H9 (cell line): Measurements from ENCODE around the gene PLEKHO1. TPM values are rescaled to one million over a fixed set of nuclear protein-coding genes. Genes with fewer than 3 reads are reported as not detected.

ENCODE experiments used
- DNase-seq: peaks from one replicate; pipeline ENCODE4 v3.0.0-alpha.2; 2017
- H2AFZ ChIP-seq: one replicate; pipeline ENCODE4 v1.6.1; 2013; ENCODE audit warnings: mild to moderate bottlenecking, low read length, control low read depth, moderate library complexity
- H2AK5ac ChIP-seq: 2 replicates; pipeline ENCODE4 v1.6.1; 2013; ENCODE audit warnings: low read length, control low read depth, mixed read lengths; ENCODE audit not compliant: insufficient read length
- H2BK120ac ChIP-seq: one replicate; pipeline ENCODE4 v1.6.1; 2013; ENCODE audit warnings: low read depth, mild to moderate bottlenecking, low read length, control low read depth, inconsistent platforms; ENCODE audit not compliant: poor library complexity, severe bottlenecking
- H2BK12ac ChIP-seq: 2 replicates; pipeline ENCODE4 v1.6.1; 2013; ENCODE audit warnings: low read length, control low read depth, mixed read lengths, low read depth; ENCODE audit not compliant: insufficient read length
- H2BK15ac ChIP-seq: 2 replicates; pipeline ENCODE4 v1.6.1; 2013; ENCODE audit warnings: low read depth, low read length, control low read depth
- H2BK20ac ChIP-seq: one replicate; pipeline ENCODE4 v1.6.1; 2013; ENCODE audit warnings: low read depth, mild to moderate bottlenecking, low read length, control low read depth, inconsistent platforms; ENCODE audit not compliant: poor library complexity, severe bottlenecking
- H2BK5ac ChIP-seq: 2 replicates; pipeline ENCODE4 v1.6.1; 2013; ENCODE audit warnings: low read length, control low read depth, mixed read lengths; ENCODE audit not compliant: insufficient read length
- H3K14ac ChIP-seq: 2 replicates; pipeline ENCODE4 v1.6.1; 2013; ENCODE audit warnings: low read length, control low read depth; ENCODE audit not compliant: insufficient read depth
- H3K18ac ChIP-seq: 2 replicates; pipeline ENCODE4 v1.6.1; 2013; ENCODE audit warnings: low read depth, mild to moderate bottlenecking, mixed read lengths, low read length, control low read depth; ENCODE audit not compliant: insufficient read length
- H3K23ac ChIP-seq: 2 replicates; pipeline ENCODE4 v1.6.1; 2013; ENCODE audit warnings: low read length, control low read depth, mixed read lengths, low read depth; ENCODE audit not compliant: insufficient read length
- H3K23me2 ChIP-seq: 2 replicates; pipeline ENCODE4 v1.6.1; 2013; ENCODE audit warnings: low read depth, mild to moderate bottlenecking, mixed read lengths, low read length, control low read depth; ENCODE audit not compliant: insufficient read length, poor library complexity, severe bottlenecking
- H3K27ac ChIP-seq: 2 replicates; pipeline ENCODE4 v1.5.1; 2013; ENCODE audit warnings: low read length, control low read depth, mixed read lengths, low read depth; ENCODE audit not compliant: insufficient read length
- H3K27me3 ChIP-seq: 2 replicates; pipeline ENCODE4 v1.6.1; 2013; ENCODE audit warnings: low read length, control low read depth, inconsistent platforms; ENCODE audit not compliant: insufficient read depth
- H3K4ac ChIP-seq: 2 replicates; pipeline ENCODE4 v1.6.1; 2013; ENCODE audit warnings: low read depth, mild to moderate bottlenecking, control low read depth, inconsistent platforms, low read length, moderate library complexity
- H3K4me1 ChIP-seq: 2 replicates; pipeline ENCODE4 v1.6.1; 2013; ENCODE audit warnings: low read length, control low read depth, inconsistent platforms; ENCODE audit not compliant: insufficient read depth
- H3K4me2 ChIP-seq: 2 replicates; pipeline ENCODE4 v1.6.1; 2013; ENCODE audit warnings: low read length, control low read depth, mixed read lengths; ENCODE audit not compliant: insufficient read length, insufficient read depth
- H3K56ac ChIP-seq: 2 replicates; pipeline ENCODE4 v1.6.1; 2013; ENCODE audit warnings: low read depth, mild to moderate bottlenecking, mixed read lengths, low read length, control low read depth; ENCODE audit not compliant: insufficient read length
- H3K79me1 ChIP-seq: 2 replicates; pipeline ENCODE4 v1.6.1; 2013; ENCODE audit warnings: low read depth, mild to moderate bottlenecking, moderate library complexity, low read length, control low read depth, inconsistent platforms; ENCODE audit not compliant: insufficient read depth, poor library complexity, severe bottlenecking
- H3K79me2 ChIP-seq: 2 replicates; pipeline ENCODE4 v1.6.1; 2013; ENCODE audit warnings: low read length, control low read depth, inconsistent platforms; ENCODE audit not compliant: insufficient read depth
- H3K9ac ChIP-seq: 2 replicates; pipeline ENCODE4 v1.6.1; 2013; ENCODE audit warnings: low read length, control low read depth, mixed read lengths; ENCODE audit not compliant: insufficient read length; ENCODE audit errors: extremely low read depth
- H3K9me3 ChIP-seq: one replicate; pipeline ENCODE4 v1.6.1; 2013; ENCODE audit warnings: low read depth, low read length, inconsistent platforms; ENCODE audit not compliant: control insufficient read depth
- H3T11ph ChIP-seq: one replicate; pipeline ENCODE4 v1.6.1; 2013; ENCODE audit warnings: mild to moderate bottlenecking, low read length, control low read depth, inconsistent platforms
- H4K20me1 ChIP-seq: one replicate; pipeline ENCODE4 v1.6.1; 2013; ENCODE audit not compliant: control insufficient read depth, insufficient read length, insufficient read depth
- H4K5ac ChIP-seq: 2 replicates; pipeline ENCODE4 v1.6.1; 2013; ENCODE audit warnings: low read depth, mild to moderate bottlenecking, mixed read lengths, low read length, control low read depth; ENCODE audit not compliant: insufficient read length
- H4K8ac ChIP-seq: replicated peaks from 2 replicates; pipeline ENCODE4 v1.6.1; 2013; ENCODE audit warnings: low read length, control low read depth, mixed read lengths, low read depth; ENCODE audit not compliant: insufficient read length
- H4K91ac ChIP-seq: 2 replicates; pipeline ENCODE4 v1.6.1; 2013; ENCODE audit warnings: low read depth, mild to moderate bottlenecking, moderate library complexity, mixed read lengths, low read length, control low read depth; ENCODE audit not compliant: insufficient read length
- H3K27ac Mint-ChIP-seq, 3 experiments: 2 replicates in 2 of 3; 3 replicates in 1 of 3; pipeline ENCODE4 v1.8.0; 2020 to 2021; ENCODE audit warnings: mixed read lengths in 3 of 3, mild to moderate bottlenecking in 1 of 3, moderate library complexity in 1 of 3
- H3K27me3 Mint-ChIP-seq: 2 replicates; pipeline ENCODE4 v1.8.0; 2021; ENCODE audit warnings: low read depth, mild to moderate bottlenecking, moderate library complexity, mixed read lengths
- H3K36me3 Mint-ChIP-seq, 3 experiments: 2 replicates in 2 of 3; 3 replicates in 1 of 3; pipeline ENCODE4 v1.8.0; 2020 to 2021; ENCODE audit warnings: low read depth in 3 of 3, mixed read lengths in 3 of 3; ENCODE audit not compliant: insufficient read depth in 1 of 3
- H3K4me1 Mint-ChIP-seq, 2 experiments: 2 replicates each; pipeline ENCODE4 v1.8.0; 2020; ENCODE audit warnings: mixed read lengths in 2 of 2
- H3K4me3 Mint-ChIP-seq, 2 experiments: 2 replicates in 1 of 2; 3 replicates in 1 of 2; pipeline ENCODE4 v1.8.0; 2020 to 2021; ENCODE audit warnings: mild to moderate bottlenecking in 2 of 2, mixed read lengths in 2 of 2, moderate library complexity in 1 of 2
- H3K9me3 Mint-ChIP-seq, 2 experiments: 2 replicates in 1 of 2; 3 replicates in 1 of 2; pipeline ENCODE4 v1.8.0; 2020; ENCODE audit warnings: mild to moderate bottlenecking in 2 of 2, mixed read lengths in 2 of 2, moderate library complexity in 1 of 2
- CTCF ChIP-seq: fragments of 200-600 bp; sonication (generic); conservative IDR thresholded peaks from 3 replicates; pipeline ENCODE4 v1.8.0; 2021; ENCODE audit warnings: antibody characterized with exemption, mild to moderate bottlenecking
- WGBS: extraction: QIAGEN DNeasy Blood & Tissue Kit; methylation state at CpG from one replicate; pipeline ENCODE4 v1.1.7; 2013; ENCODE audit warnings: missing lambda C conversion rate, low lambda C conversion rate, mixed read lengths; ENCODE audit not compliant: insufficient read length; ENCODE audit errors: extremely low coverage; 5-methylcytosine and 5-hydroxymethylcytosine counted together
- total RNA-seq: library from RNA; stranded (reverse); gene quantifications from 2 replicates; pipeline ENCODE4 v1.2.1, GENCODE V29; 2021

Gene PLEKHO1
- total RNA-seq, 1 experiment from 2014 or later: 48.1 TPM

GRCh38 chr1:150110116-150110515 is 39.6 kb upstream of the PLEKHO1 start:
- H4K20me1 ChIP-seq: no peaks in the 10 kb centered on the region
- no peak overlapping the region for H2BK12ac ChIP-seq
- H2BK15ac ChIP-seq: no peak overlapping the region
- Mint-ChIP-seq H3K36me3 (peaks cover 13 to 27% (median 26%) of the 10 kb centered on the region in 3 experiments), H3K27me3 (no peaks in the 10 kb centered on the region), H3K4me3 (no peak overlapping the region), H3K9me3 (peaks cover 4 to 10% of the 10 kb centered on the region in 2 experiments), H3K4me1 (peaks cover 5% of the 10 kb centered on the region in 2 experiments; a peak in 2 of 4 replicates), H3K27ac (no peak overlapping the region)
- no peak overlapping the region for H3K18ac ChIP-seq
- H3K79me1 ChIP-seq: no peaks in the 10 kb centered on the region
- H2BK120ac ChIP-seq: no peak overlapping the region
- H3K23me2 ChIP-seq: no peaks in the 10 kb centered on the region
- no peak overlapping the region for H3T11ph ChIP-seq
- H4K8ac ChIP-seq: no peak overlapping the region
- no peak overlapping the region for H3K14ac ChIP-seq
- H2AK5ac ChIP-seq: no peak overlapping the region
- H4K91ac ChIP-seq: no peak overlapping the region
- no peak overlapping the region for H3K4me2 ChIP-seq
- no peak overlapping the region for H2BK20ac ChIP-seq
- no peak overlapping the region for H2AFZ ChIP-seq
- no CpG with 5 or more reads among the region's 2 CpGs for WGBS
- H3K79me2 ChIP-seq: no peaks in the 10 kb centered on the region; the same call in 1 of the 2 replicates
- H3K4me1 ChIP-seq: no peaks in the 10 kb centered on the region
- H3K23ac ChIP-seq: no peak overlapping the region
- no peak overlapping the region for H2BK5ac ChIP-seq
- DNase-seq: no peak
- no peak overlapping the region for H3K4ac ChIP-seq
- no peak overlapping the region for H3K27ac ChIP-seq
- no peak overlapping the region for H3K56ac ChIP-seq
- H3K27me3 ChIP-seq: no peaks in the 10 kb centered on the region
- no peak overlapping the region for H3K9ac ChIP-seq
- H3K9me3 ChIP-seq: no peaks in the 10 kb centered on the region
- no peak overlapping the region for H4K5ac ChIP-seq
- no peak for TF ChIP-seq CTCF
